Lung (tissue), 16 donors: ENCODE results near the gene PAFAH2. TPM values are rescaled to one million over a fixed set of nuclear protein-coding genes. Genes with fewer than 3 reads are reported as not detected.

Experiments
- ATAC-seq: fragments of 200-7000 bp; cut with Tn5 transposase; one replicate; pipeline ENCODE4 v1.9.1; 2020; ENCODE audit warnings: moderate number of reproducible peaks; ENCODE audit not compliant: insufficient read depth, low FRiP score
- DNase-seq, 3 donors: peaks; one replicate each; pipeline ENCODE4 v3.0.0-alpha.2; 2013 to 2017
- H3K27ac ChIP-seq, 2 donors: one replicate each; pipeline ENCODE4 v1.5.1; 2013; ENCODE audit warnings: mild to moderate bottlenecking in 2 of 2, moderate library complexity in 2 of 2, control low read depth in 1 of 2, inconsistent platforms in 1 of 2, low read depth in 1 of 2, low read length in 1 of 2
- H3K27me3 ChIP-seq, 3 donors: one replicate each; pipeline ENCODE4 v1.5.1; 2013; ENCODE audit warnings: low read length in 2 of 3; ENCODE audit not compliant: control insufficient read depth in 3 of 3, insufficient read depth in 3 of 3
- H3K36me3 ChIP-seq, 4 donors: one replicate each; pipeline ENCODE4 v1.5.1; 2013; ENCODE audit warnings: low read length in 4 of 4, mild to moderate bottlenecking in 1 of 4, moderate library complexity in 1 of 4; ENCODE audit not compliant: control insufficient read depth in 4 of 4, insufficient read depth in 4 of 4
- H3K4me1 ChIP-seq, 5 donors: one replicate each; pipeline ENCODE4 v1.5.1; 2013; ENCODE audit warnings: low read length in 5 of 5, mild to moderate bottlenecking in 2 of 5, moderate library complexity in 1 of 5; ENCODE audit not compliant: control insufficient read depth in 5 of 5, insufficient read depth in 5 of 5
- H3K4me3 ChIP-seq: one replicate; pipeline ENCODE4 v1.5.1; 2013; ENCODE audit warnings: mild to moderate bottlenecking, control low read depth, moderate library complexity
- H3K9ac ChIP-seq, 2 donors: one replicate each; pipeline ENCODE4 v1.5.1; 2013; ENCODE audit warnings: low read length in 2 of 2, control low read depth in 1 of 2; ENCODE audit not compliant: insufficient read depth in 1 of 2
- H3K9me3 ChIP-seq, 4 donors: one replicate each; pipeline ENCODE4 v1.5.1; 2013; ENCODE audit warnings: low read length in 3 of 4, mild to moderate bottlenecking in 1 of 4, moderate library complexity in 1 of 4; ENCODE audit not compliant: control insufficient read depth in 4 of 4, insufficient read depth in 3 of 4
- CTCF ChIP-seq: IDR thresholded peaks from 2 replicates; pipeline ENCODE4 v1.5.1; 2012; ENCODE audit warnings: mild to moderate bottlenecking; ENCODE audit errors: control extremely low read depth, extremely low read depth
- WGBS, 2 donors: extraction: QIAGEN DNeasy Blood & Tissue Kit; methylation state at CpG; one replicate each; pipeline ENCODE4 v1.1.7; 2013; 5-methylcytosine and 5-hydroxymethylcytosine counted together
- long read RNA-seq, 5 donors: transcript quantifications; one replicate each; lab custom pipeline, GENCODE V29; 2026
- polyA plus RNA-seq, 2 donors: library from polyadenylated mRNA; stranded (reverse); fragments of 200-250 nt; gene quantifications; one replicate each; pipeline ENCODE4 v1.2.1, GENCODE V29; 2013
- total RNA-seq, 2 donors: library from RNA; depleted of rRNA in 1 of 2; stranded (reverse); fragments of >200 nt in 1 of 2; gene quantifications; one replicate each; pipeline ENCODE4 v1.2.1, GENCODE V29; 2014 to 2021
- donor health status: control.
- donor health status: control.
- donor health status: Bipolar disorder and iron deficiency.
- donor health status: healthy.
- donor health status: DM: yes; HTN: yes; CAD: no.

The PAFAH2 gene
- total RNA-seq (10 to 100 TPM; 10.6 to 15.2 TPM), polyA plus RNA-seq (1 to 10 TPM; 6.5 to 7.6 TPM)
- long read RNA-seq, donor 1, partial matches to known transcripts, result 0 of 2 reads
- long read RNA-seq, donor 1, other reads (novel, unspliced or antisense), result 0 of 2 reads
- long read RNA-seq, donor 2, partial matches to known transcripts, result 0 of 1 reads
- long read RNA-seq, donor 2, other reads (novel, unspliced or antisense), result 0 of 1 reads
- long read RNA-seq, donor 3, partial matches to known transcripts, result 0 of 3 reads
- long read RNA-seq, donor 3, other reads (novel, unspliced or antisense), result 0 of 3 reads
- long read RNA-seq, donor 4, result 0 reads
- long read RNA-seq, donor 5, partial matches to known transcripts, result 0 of 3 reads
- long read RNA-seq, donor 5, other reads (novel, unspliced or antisense), result 0 of 3 reads

GRCh38 chr1:25997828-25998761 is at the start of gene PAFAH2:
Gene PAFAH2 (minus strand): TSS chr1:25998063. CDS start chr1:25990816, 7,247 bp downstream.
- peak within 1 kb of the TSS; percentile 86 to 93 for H3K27ac ChIP-seq

GRCh38 chr1:26047278-26047874 is 49.5 kb upstream of the PAFAH2 start:
- WGBS, 2 donors, result 73 to 75% methylated on average over 7 of the region's 7 CpGs
- TF ChIP-seq CTCF, result no peak
- H3K27me3 ChIP-seq, result peaks cover 5 to 45% (median 41%) of the 10 kb centered on the region in 3 donors
- no peak overlapping the region for H3K4me3 ChIP-seq
- H3K4me1 ChIP-seq, result peaks cover 0 to 8% (median 0%) of the 10 kb centered on the region in 5 donors
- peaks cover 0 to 4% (median 0%) of the 10 kb centered on the region in 4 donors for H3K36me3 ChIP-seq
- peaks cover 0 to 3% (median 0%) of the 10 kb centered on the region in 4 donors for H3K9me3 ChIP-seq
- ATAC-seq, result no peak
- H3K9ac ChIP-seq, result no peak overlapping the region
- DNase-seq, result no peak
- H3K27ac ChIP-seq, result no peak overlapping the region

More at GRCh38 chr1:25997828-25998761, at the start of gene PAFAH2:
- peak within 1 kb of the TSS; percentile 83 to 85 for H3K9ac ChIP-seq
- peak within 1 kb of the TSS; percentile 43 for H3K4me3 ChIP-seq
- ATAC-seq (peak; percentile 96), DNase-seq (peak; percentile 99 to 100 (median 100))
- peak; percentile 98 for TF ChIP-seq CTCF
- no peaks in the 10 kb centered on the region for H3K36me3 ChIP-seq
- no peaks in the 10 kb centered on the region for H3K9me3 ChIP-seq
- 2% methylated on average over 47 of the region's 47 CpGs for WGBS, 2 donors
- no peaks in the 10 kb centered on the region for H3K27me3 ChIP-seq
- peaks cover 0 to 15% (median 6%) of the 10 kb centered on the region in 5 donors for H3K4me1 ChIP-seq

- H3K4me1 ChIP-seq, result peaks cover 0 to 8% (median 0%) of the 10 kb centered on the region in 5 donors
- H3K36me3 ChIP-seq, result no peaks in the 10 kb centered on the region
- DNase-seq (no peak), ATAC-seq (no peak)
- peaks cover 5 to 45% (median 41%) of the 10 kb centered on the region in 3 donors for H3K27me3 ChIP-seq
- no peak for TF ChIP-seq CTCF
- WGBS, 2 donors, result 5 to 7% methylated on average over 43 to 57 of the region's 57 CpGs
- H3K4me3 ChIP-seq, result no peak overlapping the region
- H3K27ac ChIP-seq, result peak overlapping the region in 1 of 2 donors; percentile 43
- H3K9ac ChIP-seq, result no peak overlapping the region
- H3K9me3 ChIP-seq, result peaks cover 0 to 2% (median 0%) of the 10 kb centered on the region in 4 donors
Observed at GRCh38 chr1:26046246-26047095, 48.6 kb upstream of the PAFAH2 start.
